CD4-positive, CD25-positive, alpha-beta regulatory T cell (primary cell): ENCODE results near the gene ZSCAN25. TPM values are rescaled to one million over a fixed set of nuclear protein-coding genes. Genes with fewer than 3 reads are reported as not detected.

ENCODE experiments used
- ATAC-seq, 2 donors: fragments of 150-1000 bp; cut with Tn5 transposase; one replicate each; pipeline ENCODE4 v1.10.0; 2021; ENCODE audit warnings: low read depth in 2 of 2, moderate number of reproducible peaks in 2 of 2, moderate library complexity in 1 of 2
- DNase-seq, 3 donors: peaks; one replicate each; pipeline versions ENCODE4 v3.0.0 to v3.0.0-alpha.2; 2012 to 2022; ENCODE audit warnings: mixed read lengths in 1 of 3
- H3K27ac ChIP-seq: one replicate; pipeline ENCODE4 v1.7.0; 2013; ENCODE audit warnings: mild to moderate bottlenecking, low read length; ENCODE audit not compliant: insufficient read depth, poor library complexity, severe bottlenecking
- H3K27me3 ChIP-seq: one replicate; pipeline ENCODE4 v1.7.0; 2013; ENCODE audit warnings: low read length; ENCODE audit not compliant: control insufficient read depth, insufficient read depth
- H3K36me3 ChIP-seq: one replicate; pipeline ENCODE4 v1.7.0; 2013; ENCODE audit warnings: mild to moderate bottlenecking, low read length, moderate library complexity; ENCODE audit not compliant: control insufficient read depth, insufficient read depth
- H3K4me1 ChIP-seq: 2 replicates; pipeline ENCODE4 v1.7.0; 2013; ENCODE audit warnings: mild to moderate bottlenecking, low read length; ENCODE audit not compliant: insufficient read depth, control insufficient read depth, poor library complexity, severe bottlenecking
- H3K4me3 ChIP-seq: one replicate; pipeline ENCODE4 v1.7.0; 2013; ENCODE audit warnings: low read depth, mild to moderate bottlenecking, low read length, moderate library complexity
- H3K9me3 ChIP-seq, 2 experiments: 1 replicate in 1 of 2; 2 replicates in 1 of 2; pipeline ENCODE4 v1.7.0; 2013; ENCODE audit warnings: low read length in 2 of 2, mild to moderate bottlenecking in 1 of 2, moderate library complexity in 1 of 2; ENCODE audit not compliant: control insufficient read depth in 2 of 2
- H3K27ac Mint-ChIP-seq, 3 donors: one replicate each; pipeline ENCODE4 v1.8.0; 2020 to 2022; ENCODE audit warnings: mild to moderate bottlenecking in 3 of 3, mixed read lengths in 3 of 3, moderate library complexity in 2 of 3
- H3K27me3 Mint-ChIP-seq: one replicate; pipeline ENCODE4 v1.8.0; 2022; ENCODE audit warnings: mild to moderate bottlenecking, mixed read lengths
- H3K36me3 Mint-ChIP-seq: one replicate; pipeline ENCODE4 v1.8.0; 2020; ENCODE audit warnings: mixed read lengths
- H3K4me1 Mint-ChIP-seq, 4 donors: one replicate each; pipeline ENCODE4 v1.8.0; 2020 to 2022; ENCODE audit warnings: mixed read lengths in 4 of 4, mild to moderate bottlenecking in 1 of 4
- H3K4me3 Mint-ChIP-seq, 4 donors: one replicate each; pipeline ENCODE4 v1.8.0; 2020 to 2022; ENCODE audit warnings: mild to moderate bottlenecking in 4 of 4, mixed read lengths in 4 of 4, moderate library complexity in 3 of 4
- H3K9me3 Mint-ChIP-seq, 7 donors: one replicate each; pipeline ENCODE4 v1.8.0; 2020 to 2022; ENCODE audit warnings: mixed read lengths in 7 of 7, mild to moderate bottlenecking in 3 of 7, moderate library complexity in 2 of 7
- polyA plus RNA-seq, 4 donors: library from polyadenylated mRNA; unstranded; fragments of 300-500 nt; fragmentation: Illumina TruSeq; gene quantifications; one replicate each; pipeline ENCODE4 v1.2.3, GENCODE V29; 2021
- total RNA-seq: library from RNA; stranded (reverse); gene quantifications from one replicate; pipeline ENCODE4 v1.2.3, GENCODE V29; 2022

The ZSCAN25 gene
- total and polyA plus RNA-seq, 5 donors from 2014 or later = 9.9 to 47.3 (median 14.6) TPM

DNA sequence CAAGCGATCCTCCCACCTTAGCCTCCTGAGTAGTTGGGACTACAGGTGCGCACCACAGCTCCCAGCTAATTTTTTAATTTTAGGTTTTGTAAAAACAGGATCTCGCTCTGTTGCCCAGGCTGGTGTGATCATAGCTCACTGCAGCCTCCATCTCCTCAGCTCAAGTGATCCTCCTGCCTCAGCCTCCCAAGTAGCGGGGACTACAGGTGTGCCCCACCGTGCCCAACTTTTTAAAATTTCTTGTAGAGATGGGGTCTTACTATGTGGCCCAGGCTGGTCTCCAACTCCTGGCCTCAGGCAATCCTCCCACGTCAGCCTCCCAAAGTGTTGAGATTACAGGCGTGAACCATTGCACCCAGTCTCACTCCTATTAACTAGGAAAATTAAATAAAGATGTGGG lies 11.2 kb upstream of the ZSCAN25 start:
- H3K36me3 Mint-ChIP-seq = no peaks in the 10 kb centered on the region
- no peaks in the 10 kb centered on the region for H3K27me3 ChIP-seq
- H3K36me3 ChIP-seq = no peaks in the 10 kb centered on the region
- H3K27ac ChIP-seq = no peak overlapping the region
- no peak overlapping the region for H3K4me3 Mint-ChIP-seq
- H3K9me3 Mint-ChIP-seq = peaks cover 0 to under 1% (median 0%) of the 10 kb centered on the region in 7 donors
- no peaks in the 10 kb centered on the region for H3K9me3 ChIP-seq
- H3K4me1 Mint-ChIP-seq = no peaks in the 10 kb centered on the region
- H3K27me3 Mint-ChIP-seq = peaks cover 15% of the 10 kb centered on the region
- no peaks in the 10 kb centered on the region for H3K4me1 ChIP-seq
- DNase-seq = no peak
- no peak for ATAC-seq
- no peak overlapping the region for H3K27ac Mint-ChIP-seq
- no peak overlapping the region for H3K4me3 ChIP-seq

DNA sequence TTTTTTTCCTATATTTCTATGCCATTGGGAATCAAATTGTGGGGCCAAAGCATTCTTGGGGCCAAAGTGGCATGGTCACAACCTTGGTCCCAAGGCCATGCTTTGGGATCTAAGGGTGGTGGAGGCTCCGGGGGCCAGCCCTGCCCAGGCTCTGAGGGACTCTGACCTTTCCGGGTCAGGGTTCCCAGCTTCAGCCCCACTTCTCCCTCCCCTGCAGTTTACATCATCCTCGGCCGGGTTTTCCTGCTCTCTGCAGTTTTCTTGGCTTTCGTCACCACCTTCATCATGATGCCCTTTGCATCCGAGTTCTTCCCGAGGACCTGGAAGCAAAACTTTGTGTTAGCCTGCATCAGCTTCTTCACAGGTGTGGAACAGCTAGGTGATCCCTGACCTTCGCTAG lies 10.2 kb upstream of the ZSCAN25 start:
- Mint-ChIP-seq H3K4me3 (no peak overlapping the region), H3K27ac (no peak overlapping the region), H3K27me3 (peaks cover 15% of the 10 kb centered on the region), H3K4me1 (no peaks in the 10 kb centered on the region), H3K36me3 (no peaks in the 10 kb centered on the region), H3K9me3 (peaks cover 0 to 3% (median 0%) of the 10 kb centered on the region in 7 donors)
- Histone ChIP-seq H3K27me3 (no peaks in the 10 kb centered on the region), H3K27ac (no peak overlapping the region), H3K4me1 (no peaks in the 10 kb centered on the region), H3K9me3 (no peaks in the 10 kb centered on the region), H3K4me3 (no peak overlapping the region), H3K36me3 (no peaks in the 10 kb centered on the region)
- ATAC-seq = no peak
- DNase-seq = no peak

DNA sequence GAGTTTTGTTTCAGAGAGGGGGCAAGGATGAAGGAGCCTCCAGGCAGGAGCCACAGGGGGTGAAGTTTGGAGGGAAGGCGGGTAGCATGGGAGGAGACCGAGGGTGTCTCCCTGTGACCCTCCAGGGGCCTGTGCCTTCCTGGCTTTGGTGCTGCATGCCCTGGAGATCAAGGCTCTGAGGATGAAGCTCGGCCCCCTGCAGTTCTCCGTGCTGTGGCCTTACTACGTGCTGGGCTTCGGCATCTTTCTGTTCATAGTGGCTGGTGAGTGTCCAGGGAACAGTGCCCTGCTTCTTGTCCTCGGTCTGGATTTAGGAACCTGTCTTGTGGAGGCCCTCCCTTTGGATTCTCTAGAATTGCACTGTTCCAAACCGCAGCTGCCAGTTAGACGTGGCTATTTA lies 9.2 kb upstream of the ZSCAN25 start:
- no peak for ATAC-seq
- Histone ChIP-seq H3K4me1 (no peaks in the 10 kb centered on the region), H3K27me3 (no peaks in the 10 kb centered on the region), H3K9me3 (no peaks in the 10 kb centered on the region), H3K36me3 (no peaks in the 10 kb centered on the region), H3K4me3 (no peak overlapping the region), H3K27ac (no peak overlapping the region)
- Mint-ChIP-seq H3K36me3 (no peaks in the 10 kb centered on the region), H3K27me3 (peaks cover 21% of the 10 kb centered on the region), H3K4me3 (no peak overlapping the region), H3K4me1 (no peaks in the 10 kb centered on the region), H3K27ac (no peak overlapping the region), H3K9me3 (peaks cover 0 to 3% (median 0%) of the 10 kb centered on the region in 7 donors)
- no peak for DNase-seq

DNA sequence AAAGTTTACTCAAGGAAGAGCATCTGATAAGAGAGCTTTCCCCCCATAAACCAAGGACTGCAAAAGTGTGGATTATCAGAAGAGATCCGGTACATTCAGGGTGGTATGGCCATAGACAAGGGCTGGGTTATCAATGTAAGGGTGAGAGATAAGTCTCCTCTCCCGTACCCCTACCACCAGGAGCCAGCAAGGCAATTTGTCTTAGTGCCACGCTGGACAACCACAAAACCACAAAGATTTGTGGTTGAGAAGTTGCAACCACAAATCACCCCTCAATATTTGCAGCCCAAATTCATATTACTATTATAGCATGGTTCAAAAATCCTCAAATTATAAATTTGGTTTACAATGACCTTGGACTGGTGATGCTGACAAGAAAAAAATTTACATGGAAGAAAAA lies 2.3 kb upstream of the ZSCAN25 start:
- no peaks in the 10 kb centered on the region for H3K9me3 ChIP-seq
- no peaks in the 10 kb centered on the region for H3K27me3 ChIP-seq
- Mint-ChIP-seq H3K27ac (no peak overlapping the region), H3K4me3 (peak overlapping the region in 2 of 4 donors; percentile 67 to 94), H3K9me3 (peaks cover 0 to 5% (median 0%) of the 10 kb centered on the region in 7 donors), H3K36me3 (peaks cover 12% of the 10 kb centered on the region), H3K27me3 (peaks cover 13% of the 10 kb centered on the region), H3K4me1 (peaks cover 11 to 40% (median 30%) of the 10 kb centered on the region in 4 donors)
- ATAC-seq (no peak), DNase-seq (no peak)
- no peak overlapping the region for H3K27ac ChIP-seq
- peaks cover 10% of the 10 kb centered on the region for H3K36me3 ChIP-seq
- H3K4me1 ChIP-seq = peaks cover 21% of the 10 kb centered on the region
- no peak overlapping the region for H3K4me3 ChIP-seq

DNA sequence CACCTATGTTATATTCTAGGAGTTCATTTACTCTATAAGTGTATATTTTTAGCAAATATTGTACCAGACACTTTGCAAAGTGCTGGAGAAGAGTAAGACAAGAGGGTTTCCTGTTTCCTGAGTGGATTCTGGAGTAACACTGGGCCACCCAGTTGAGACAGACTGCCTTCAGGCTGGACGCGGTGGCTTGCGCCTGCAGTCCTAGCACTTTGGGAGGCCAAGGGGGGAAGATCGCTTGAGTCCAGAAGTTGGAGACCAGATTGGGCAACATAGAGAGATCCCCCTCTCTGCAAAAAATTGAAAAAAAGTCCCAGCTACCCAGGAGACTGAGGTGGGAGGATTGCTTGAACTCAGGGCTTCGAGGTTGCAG lies 772 bp upstream of the ZSCAN25 start:
- peak overlapping the region in 2 of 3 donors; percentile 97 to 99 for H3K27ac Mint-ChIP-seq
- Histone ChIP-seq H3K9me3 (no peaks in the 10 kb centered on the region), H3K4me1 (peaks cover 21% of the 10 kb centered on the region), H3K27ac (no peak overlapping the region), H3K27me3 (no peaks in the 10 kb centered on the region), H3K4me3 (peak overlapping the region; percentile 92), H3K36me3 (peaks cover 24% of the 10 kb centered on the region)
- H3K9me3 Mint-ChIP-seq = peaks cover 0 to 2% (median 0%) of the 10 kb centered on the region in 7 donors
- H3K4me1 Mint-ChIP-seq = peaks cover 11 to 43% (median 33%) of the 10 kb centered on the region in 4 donors
- H3K27me3 Mint-ChIP-seq = peaks cover 7% of the 10 kb centered on the region
- peak overlapping the region; percentile 94 to 99 (median 98) for H3K4me3 Mint-ChIP-seq
- peaks cover 23% of the 10 kb centered on the region for H3K36me3 Mint-ChIP-seq
- ATAC-seq (no peak), DNase-seq (no peak)

DNA sequence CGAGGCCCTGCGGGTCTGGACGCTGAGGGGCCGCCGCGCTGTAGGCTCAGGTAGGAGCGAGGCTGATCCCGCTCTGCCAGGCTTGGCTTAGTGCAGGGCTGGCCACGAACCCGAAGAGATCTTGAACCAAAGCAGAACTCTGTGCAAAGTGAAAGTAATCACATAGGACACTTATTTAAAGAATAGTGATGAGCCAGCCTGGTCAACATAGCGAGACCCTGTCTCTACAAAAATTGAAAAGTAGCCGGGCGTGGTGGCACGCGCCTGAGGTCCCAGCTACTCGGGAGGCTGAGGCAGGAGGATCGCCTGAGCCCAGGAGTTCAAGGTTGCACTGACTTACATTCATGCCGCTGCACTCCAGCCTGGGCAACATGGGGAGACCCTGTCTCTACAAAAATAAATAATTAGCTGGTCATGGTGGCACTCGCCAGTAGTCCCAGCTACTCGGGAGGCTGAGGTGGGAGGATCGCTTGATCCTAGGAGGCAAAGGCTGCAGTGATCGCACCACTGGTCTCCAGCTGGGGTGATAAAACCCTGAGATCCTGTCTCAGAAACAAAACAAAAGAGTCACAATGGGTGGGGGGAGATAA lies 541 bp downstream of the ZSCAN25 start:
- Mint-ChIP-seq H3K27ac (peak overlapping the region; percentile 97 to 99 (median 98)), H3K4me3 (peak overlapping the region; percentile 94 to 99 (median 98)), H3K36me3 (peaks cover 29% of the 10 kb centered on the region), H3K9me3 (peaks cover 0 to 2% (median 0%) of the 10 kb centered on the region in 7 donors), H3K4me1 (peaks cover 11 to 54% (median 35%) of the 10 kb centered on the region in 4 donors), H3K27me3 (no peaks in the 10 kb centered on the region)
- peak overlapping the region; percentile 85 for H3K4me3 ChIP-seq
- peaks cover 37% of the 10 kb centered on the region for H3K36me3 ChIP-seq
- DNase-seq (no peak), ATAC-seq (no peak)
- H3K4me1 ChIP-seq = peaks cover 21% of the 10 kb centered on the region
- no peaks in the 10 kb centered on the region for H3K27me3 ChIP-seq
- H3K27ac ChIP-seq = peak overlapping the region; percentile 86
- H3K9me3 ChIP-seq = no peaks in the 10 kb centered on the region

DNA sequence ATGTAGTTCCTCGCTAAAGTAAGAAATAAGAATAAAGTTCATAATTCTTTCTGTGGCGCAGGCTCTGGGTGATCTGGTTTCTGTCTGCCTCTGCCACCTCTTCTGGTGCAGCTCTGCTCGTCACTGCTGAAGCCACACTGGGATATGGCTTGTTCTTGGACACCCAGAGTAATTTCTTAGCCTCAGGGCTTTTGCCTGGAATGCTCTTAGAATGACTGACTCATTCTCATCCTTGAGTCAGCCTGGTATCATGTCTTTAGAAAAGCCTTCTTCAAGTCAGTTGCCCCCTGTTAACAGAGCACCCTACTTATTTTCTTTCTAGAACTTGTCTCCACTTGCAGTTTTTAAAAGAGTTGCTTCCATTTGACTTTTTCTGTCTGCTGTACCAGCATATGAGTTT lies 2.0 kb downstream of the ZSCAN25 start:
- H3K9me3 ChIP-seq = no peaks in the 10 kb centered on the region
- peaks cover 18 to 67% (median 47%) of the 10 kb centered on the region in 4 donors for H3K4me1 Mint-ChIP-seq
- no peaks in the 10 kb centered on the region for H3K27me3 ChIP-seq
- H3K4me1 ChIP-seq = peaks cover 30% of the 10 kb centered on the region
- no peaks in the 10 kb centered on the region for H3K27me3 Mint-ChIP-seq
- H3K27ac Mint-ChIP-seq = peak overlapping the region; percentile 72 to 97 (median 95)
- no peak overlapping the region for H3K4me3 ChIP-seq
- peaks cover 0 to 2% (median 0%) of the 10 kb centered on the region in 7 donors for H3K9me3 Mint-ChIP-seq
- peaks cover 47% of the 10 kb centered on the region for H3K36me3 ChIP-seq
- DNase-seq (no peak), ATAC-seq (no peak)
- H3K36me3 Mint-ChIP-seq = peaks cover 39% of the 10 kb centered on the region
- H3K4me3 Mint-ChIP-seq = peak overlapping the region; percentile 89 to 98 (median 96)
- peak overlapping the region; percentile 16 for H3K27ac ChIP-seq

DNA sequence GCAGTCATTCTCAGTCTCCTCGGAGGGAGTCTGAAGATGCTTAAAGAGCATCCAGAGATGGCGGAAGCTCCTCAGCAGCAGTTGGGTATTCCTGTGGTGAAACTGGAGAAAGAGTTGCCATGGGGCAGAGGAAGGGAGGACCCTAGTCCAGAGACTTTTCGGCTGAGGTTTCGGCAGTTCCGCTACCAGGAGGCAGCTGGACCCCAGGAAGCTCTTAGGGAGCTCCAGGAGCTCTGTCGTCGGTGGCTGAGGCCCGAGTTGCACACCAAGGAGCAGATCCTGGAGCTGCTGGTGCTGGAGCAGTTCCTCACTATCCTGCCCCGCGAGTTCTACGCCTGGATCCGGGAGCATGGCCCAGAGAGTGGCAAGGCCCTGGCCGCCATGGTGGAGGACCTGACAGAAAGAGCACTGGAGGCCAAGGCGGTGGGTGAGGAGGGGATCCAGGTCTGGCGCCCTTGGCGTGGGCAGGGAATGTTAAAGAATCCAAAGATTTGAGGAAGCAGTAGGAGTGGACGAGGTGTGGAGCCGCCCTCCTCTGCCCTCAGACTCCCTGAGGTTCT lies 2.9 kb downstream of the ZSCAN25 start:
- Histone ChIP-seq H3K4me1 (peaks cover 39% of the 10 kb centered on the region), H3K27ac (no peak overlapping the region), H3K36me3 (peaks cover 47% of the 10 kb centered on the region), H3K4me3 (no peak overlapping the region), H3K9me3 (no peaks in the 10 kb centered on the region), H3K27me3 (no peaks in the 10 kb centered on the region)
- Mint-ChIP-seq H3K4me1 (peaks cover 24 to 76% (median 57%) of the 10 kb centered on the region in 4 donors), H3K9me3 (peaks cover 0 to 2% (median 0%) of the 10 kb centered on the region in 7 donors), H3K36me3 (peaks cover 45% of the 10 kb centered on the region), H3K27ac (peak overlapping the region in 2 of 3 donors; percentile 53 to 97), H3K27me3 (no peaks in the 10 kb centered on the region), H3K4me3 (peak overlapping the region in 1 of 4 donors; percentile 94)
- ATAC-seq (no peak), DNase-seq (no peak)
